ENCODE data around the gene IMP4. TPM values are rescaled to one million over a fixed set of nuclear protein-coding genes. Genes with fewer than 3 reads are reported as not detected.

The IMP4 gene
- total RNA-seq, 6 donors from 2014 or later: 45.6 to 118 (median 63.0) TPM

GRCh38 chr2:130342020-130342532 lies 621 bp upstream of the IMP4 start:
- H3K27me3 ChIP-seq: no peaks in the 10 kb centered on the region
- peak overlapping the region; percentile 69 to 89 (median 76) for H3K4me3 ChIP-seq
- TF ChIP-seq CTCF (IDR thresholded peaks at IDR 0.05) (no peak), POLR2AphosphoS5 (IDR thresholded peaks at IDR 0.05) (peak; percentile 11 to 61), POLR2A (IDR thresholded peaks at IDR 0.05) (peak in 3 of 4 donors; percentile 42 to 62 (median 44)), EP300 (IDR thresholded peaks at IDR 0.05) (no peak)
- H3K4me1 ChIP-seq: peaks cover 17 to 26% (median 20%) of the 10 kb centered on the region in 4 donors
- peak; percentile 88 to 96 for DNase-seq
- 0 to 2% methylated on average over 23 to 24 of the region's 24 CpGs for WGBS, 2 donors
- H3K9me3 ChIP-seq: no peaks in the 10 kb centered on the region
- peak; percentile 94 to 95 for ATAC-seq (ENCODE audit: low FRiP score in 2 of 2)
- peak overlapping the region; percentile 86 to 94 (median 90) for H3K27ac ChIP-seq
- H3K36me3 ChIP-seq: peaks cover 27 to 49% (median 34%) of the 10 kb centered on the region in 4 donors

- DNase-seq: no peak
- TF ChIP-seq POLR2A (IDR thresholded peaks at IDR 0.05): no peak
- Histone ChIP-seq H3K9me3 (no peaks in the 10 kb centered on the region), H3K4me1 (peaks cover 17 to 26% (median 20%) of the 10 kb centered on the region in 4 donors), H3K27me3 (no peaks in the 10 kb centered on the region), H3K27ac (no peak overlapping the region), H3K36me3 (peaks cover 20 to 52% (median 35%) of the 10 kb centered on the region in 4 donors), H3K4me3 (no peak overlapping the region)
- ATAC-seq (ENCODE audit: low FRiP score in 2 of 2): no peak
- 91 to 98% methylated on average over 4 of the region's 4 CpGs for WGBS, 2 donors
Measured at GRCh38 chr2:130344578-130344977, 1.9 kb downstream of the IMP4 start.

GRCh38 chr2:130345091-130345490 lies 2.4 kb downstream of the IMP4 start:
- TF ChIP-seq POLR2AphosphoS5 (IDR thresholded peaks at IDR 0.05) (no peak), CTCF (IDR thresholded peaks at IDR 0.05) (no peak), POLR2A (IDR thresholded peaks at IDR 0.05) (no peak), EP300 (IDR thresholded peaks at IDR 0.05) (no peak)
- Histone ChIP-seq H3K4me1 (peaks cover 17 to 26% (median 20%) of the 10 kb centered on the region in 4 donors), H3K9me3 (no peaks in the 10 kb centered on the region), H3K4me3 (no peak overlapping the region), H3K27me3 (no peaks in the 10 kb centered on the region), H3K36me3 (peaks cover 20 to 49% (median 33%) of the 10 kb centered on the region in 4 donors), H3K27ac (no peak overlapping the region)
- ATAC-seq (ENCODE audit: low FRiP score in 2 of 2): no peak
- DNase-seq: no peak
- WGBS, 2 donors: 94 to 96% methylated on average over 13 of the region's 13 CpGs

- no peak for TF ChIP-seq POLR2AphosphoS5 (IDR thresholded peaks at IDR 0.05)
- no peak for TF ChIP-seq POLR2A (IDR thresholded peaks at IDR 0.05)
- no peak for TF ChIP-seq EP300 (IDR thresholded peaks at IDR 0.05)
- no peak for TF ChIP-seq CTCF (IDR thresholded peaks at IDR 0.05)
- no peaks in the 10 kb centered on the region for H3K27me3 ChIP-seq
- no peaks in the 10 kb centered on the region for H3K9me3 ChIP-seq
- no peak overlapping the region for H3K4me3 ChIP-seq
- peaks cover 20 to 49% (median 33%) of the 10 kb centered on the region in 4 donors for H3K36me3 ChIP-seq
- peaks cover 17 to 25% (median 20%) of the 10 kb centered on the region in 4 donors for H3K4me1 ChIP-seq
- ATAC-seq (ENCODE audit: low FRiP score in 2 of 2): no peak
- 97 to 98% methylated on average over 21 of the region's 21 CpGs for WGBS, 2 donors
- DNase-seq: peak in 1 of 2 donors; percentile 59
- no peak overlapping the region for H3K27ac ChIP-seq
Measured at GRCh38 chr2:130345611-130346010, 2.9 kb downstream of the IMP4 start.

- H3K9me3 ChIP-seq: no peaks in the 10 kb centered on the region
- H3K27ac ChIP-seq: no peak overlapping the region
- ATAC-seq (ENCODE audit: low FRiP score in 2 of 2): no peak
- H3K36me3 ChIP-seq: peaks cover 20 to 49% (median 33%) of the 10 kb centered on the region in 4 donors
- no peak overlapping the region for H3K4me3 ChIP-seq
- H3K4me1 ChIP-seq: peaks cover 15 to 20% (median 16%) of the 10 kb centered on the region in 4 donors
- DNase-seq: peak in 1 of 2 donors; percentile 52
- WGBS, 2 donors: 95% methylated on average over 18 to 26 of the region's 26 CpGs
- no peaks in the 10 kb centered on the region for H3K27me3 ChIP-seq
- TF ChIP-seq POLR2A (IDR thresholded peaks at IDR 0.05): no peak
- no peak for TF ChIP-seq POLR2AphosphoS5 (IDR thresholded peaks at IDR 0.05)
- TF ChIP-seq CTCF (IDR thresholded peaks at IDR 0.05): no peak
- no peak for TF ChIP-seq EP300 (IDR thresholded peaks at IDR 0.05)
Measured at GRCh38 chr2:130346041-130346740, 3.5 kb downstream of the IMP4 start.
